HuH-7.5 (cell line): ENCODE results near the gene C22orf23.
"Not testable (repeated sequence)": the region's sequence is repeated elsewhere in the genome, so short reads cannot be mapped to it uniquely, and the experiment has no call there.

Source experiments
- DNase-seq: peaks from one replicate; pipeline ENCODE4 v3.0.0; 2011; ENCODE audit warnings: low spot score

Gene C22orf23

GRCh38 chr22:37954686-37955085 is 1.3 kb upstream of the C22orf23 start:
- DNase-seq, result no peak

- no peak for DNase-seq
Observed at GRCh38 chr22:37953062-37953436, 352 bp downstream of the C22orf23 start.

- not testable (repeated sequence) for DNase-seq
Observed at GRCh38 chr22:37952629-37953028, 772 bp downstream of the C22orf23 start.

- no peak for DNase-seq
Observed at GRCh38 chr22:37951305-37951704, 2.1 kb downstream of the C22orf23 start.

- DNase-seq, result not testable (repeated sequence)
Observed at GRCh38 chr22:37947142-37947795, 6.1 kb downstream of the C22orf23 start.

- not testable (repeated sequence) for DNase-seq
Observed at GRCh38 chr22:37944423-37944822, 9.0 kb downstream of the C22orf23 start.

- no peak for DNase-seq
Observed at GRCh38 chr22:37943825-37944198, 9.6 kb downstream of the C22orf23 start.

- no peak for DNase-seq
Observed at GRCh38 chr22:37943136-37943824, 10.1 kb downstream of the C22orf23 start.

GRCh38 chr22:37942133-37942532 is 11.3 kb downstream of the C22orf23 start:
- no peak for DNase-seq

GRCh38 chr22:37940698-37941376 is 12.6 kb downstream of the C22orf23 start:
- DNase-seq, result no peak

GRCh38 chr22:37933711-37934376 is 19.6 kb downstream of the C22orf23 start:
- peak; percentile 94 for DNase-seq

- DNase-seq, result no peak
Observed at GRCh38 chr22:37932821-37933578, 20.4 kb downstream of the C22orf23 start.

- DNase-seq, result no peak
Observed at GRCh38 chr22:37932401-37932800, 21.0 kb downstream of the C22orf23 start.

- no peak for DNase-seq
Observed at GRCh38 chr22:37931893-37932389, 21.5 kb downstream of the C22orf23 start.

GRCh38 chr22:37930952-37931440 is 22.4 kb downstream of the C22orf23 start:
- no peak for DNase-seq

GRCh38 chr22:37930270-37930951 is 23.0 kb downstream of the C22orf23 start:
- DNase-seq, result peak; percentile 76

- DNase-seq, result no peak
Observed at GRCh38 chr22:37929390-37929789, 24.0 kb downstream of the C22orf23 start.

GRCh38 chr22:37927637-37927936 is 25.8 kb downstream of the C22orf23 start:
- DNase-seq, result no peak

GRCh38 chr22:37926771-37927636 is 26.4 kb downstream of the C22orf23 start:
- DNase-seq, result no peak

GRCh38 chr22:37926358-37926757 is 27.0 kb downstream of the C22orf23 start:
- DNase-seq, result no peak
